ENCODE measurements around the gene BATF2.
A peak's percentile ranks its signal among the peaks of the same experiment; 100 is the strongest.
"Not testable (repeated sequence)": the region's sequence is repeated elsewhere in the genome, so short reads cannot be mapped to it uniquely, and the experiment has no call there.

Gene BATF2

GRCh38 chr11:65013130-65013887, 16.5 kb upstream of the BATF2 start:
- DNase-seq (ENCODE audit: low spot score), result peak; percentile 91

GRCh38 chr11:65008873-65009272, 12.1 kb upstream of the BATF2 start:
- DNase-seq (ENCODE audit: low spot score), result no peak

GRCh38 chr11:65008016-65008415, 11.2 kb upstream of the BATF2 start:
- no peak for DNase-seq (ENCODE audit: low spot score)

GRCh38 chr11:65003968-65004367, 7.2 kb upstream of the BATF2 start:
- DNase-seq (ENCODE audit: low spot score), result not testable (repeated sequence)

- DNase-seq (ENCODE audit: low spot score), result no peak
Measured at GRCh38 chr11:65003282-65003681, 6.5 kb upstream of the BATF2 start.

- DNase-seq (ENCODE audit: low spot score), result no peak
Measured at GRCh38 chr11:65002706-65003105, 5.9 kb upstream of the BATF2 start.

GRCh38 chr11:64999478-64999877, 2.7 kb upstream of the BATF2 start:
- DNase-seq (ENCODE audit: low spot score), result no peak

- no peak for DNase-seq (ENCODE audit: low spot score)
Measured at GRCh38 chr11:64998690-64999431, 2.1 kb upstream of the BATF2 start.

GRCh38 chr11:64998141-64998540, 1.4 kb upstream of the BATF2 start:
- DNase-seq (ENCODE audit: low spot score), result no peak

GRCh38 chr11:64996327-64996709, 453 bp downstream of the BATF2 start:
- DNase-seq (ENCODE audit: low spot score), result no peak

GRCh38 chr11:64994318-64994717, 2.5 kb downstream of the BATF2 start:
- no peak for DNase-seq (ENCODE audit: low spot score)

- no peak for DNase-seq (ENCODE audit: low spot score)
Measured at GRCh38 chr11:64990222-64990923, 6.4 kb downstream of the BATF2 start.

GRCh38 chr11:64989416-64989815, 7.4 kb downstream of the BATF2 start:
- DNase-seq (ENCODE audit: low spot score), result no peak

GRCh38 chr11:64987998-64988854, 8.5 kb downstream of the BATF2 start:
- no peak for DNase-seq (ENCODE audit: low spot score)

GRCh38 chr11:64983339-64983738, 13.4 kb downstream of the BATF2 start:
- DNase-seq (ENCODE audit: low spot score), result not testable (repeated sequence)

GRCh38 chr11:64976651-64977050, 20.1 kb downstream of the BATF2 start:
- no peak for DNase-seq (ENCODE audit: low spot score)

GRCh38 chr11:64974124-64974523, 22.6 kb downstream of the BATF2 start:
- no peak for DNase-seq (ENCODE audit: low spot score)

- DNase-seq (ENCODE audit: low spot score), result peak; percentile 74
Measured at GRCh38 chr11:64971421-64972233, 25.1 kb downstream of the BATF2 start, which contains the start of gene MAJIN. Gene MAJIN (minus strand): TSS chr11:64972108. CDS start chr11:64959405, 12,703 bp downstream.

GRCh38 chr11:64970731-64971151, 26.0 kb downstream of the BATF2 start:
- DNase-seq (ENCODE audit: low spot score), result no peak

- no peak for DNase-seq (ENCODE audit: low spot score)
Measured at GRCh38 chr11:64969209-64969608, 27.6 kb downstream of the BATF2 start.

- DNase-seq (ENCODE audit: low spot score), result no peak
Measured at GRCh38 chr11:64967375-64967774, 29.4 kb downstream of the BATF2 start.
